ENCODE results near the gene HNRNPH1. TPM values are rescaled to one million over a fixed set of nuclear protein-coding genes. Genes with fewer than 3 reads are reported as not detected.

HNRNPH1 gene
- total RNA-seq, 5 donors from 2014 or later (not counting 1 experiment from before 2014, with no cell fraction given), result 1,278 to 2,165 (median 1,301) TPM

GRCh38 chr5:179613460-179614071 is 9.9 kb downstream of the HNRNPH1 start:
- H3K9me3 ChIP-seq, result no peaks in the 10 kb centered on the region
- H3K27ac Mint-ChIP-seq, result peak overlapping the region; percentile 58 to 61
- ChIA-PET POLR2A (interaction anchor here (0.5 to 3.2 kb wide), 9 partner anchors 8 to 976 kb away, joined by 3 to 19 read pairs (median 4); partner anchors contain the start of gene HNRNPH1 (in 1 of the 2)), CTCF (interaction anchor here in 1 of 2 donors (0.9 to 1.8 kb wide), 3 partner anchors 10 to 190 kb away, joined by 3 to 4 read pairs (median 3); partner anchors contain the start of gene HNRNPH1)
- H3K27ac ChIP-seq (ENCODE audit: low read length), result no peak overlapping the region
- peaks cover 76% of the 10 kb centered on the region for H3K36me3 Mint-ChIP-seq
- ATAC-seq (replicated peaks in 1 of 4) (peak in 1 of 4 experiments; percentile 7), DNase-seq (peak in 5 of 35 experiments; percentile 13 to 35 (median 24))
- H3K27me3 ChIP-seq (replicated peaks in 1 of 2; ENCODE audit: control insufficient read depth in 2 of 2, extremely low read depth in 1 of 2, insufficient read depth in 2 of 2, low read length in 1 of 2), result no peaks in the 10 kb centered on the region
- H3K4me1 Mint-ChIP-seq, result peaks cover 77 to 86% (median 79%) of the 10 kb centered on the region in 3 donors
- H3K27me3 Mint-ChIP-seq, result no peaks in the 10 kb centered on the region
- peaks cover 9 to 93% of the 10 kb centered on the region in 2 donors for H3K36me3 ChIP-seq (ENCODE audit: control insufficient read depth in 2 of 2, extremely low read depth in 1 of 2, insufficient read depth in 1 of 2, low read length in 1 of 2)
- no peak overlapping the region for H3K4me3 Mint-ChIP-seq
- peaks cover 11 to 29% of the 10 kb centered on the region in 2 experiments for H3K4me1 ChIP-seq (ENCODE audit: control insufficient read depth in 1 of 2, extremely low read depth in 1 of 2, insufficient read depth in 2 of 2, low read length in 2 of 2)
- H3K4me3 ChIP-seq (ENCODE audit: control insufficient read depth in 1 of 2, extremely low read depth in 1 of 2, low read length in 1 of 2), result no peak overlapping the region
- 45% methylated on average over 3 of the region's 8 CpGs for WGBS (ENCODE audit: insufficient coverage)
- no peaks in the 10 kb centered on the region for H3K9me3 Mint-ChIP-seq

GRCh38 chr5:179612577-179613459 is 10.7 kb downstream of the HNRNPH1 start:
- Histone ChIP-seq H3K4me1 (ENCODE audit: control insufficient read depth in 1 of 2, extremely low read depth in 1 of 2, insufficient read depth in 2 of 2, low read length in 2 of 2) (peaks cover 18 to 30% of the 10 kb centered on the region in 2 experiments), H3K27ac (ENCODE audit: low read length) (no peak overlapping the region), H3K36me3 (ENCODE audit: control insufficient read depth in 2 of 2, extremely low read depth in 1 of 2, insufficient read depth in 1 of 2, low read length in 1 of 2) (peaks cover 9 to 86% of the 10 kb centered on the region in 2 donors), H3K9me3 (no peaks in the 10 kb centered on the region), H3K27me3 (replicated peaks in 1 of 2; ENCODE audit: control insufficient read depth in 2 of 2, extremely low read depth in 1 of 2, insufficient read depth in 2 of 2, low read length in 1 of 2) (no peaks in the 10 kb centered on the region), H3K4me3 (ENCODE audit: control insufficient read depth in 1 of 2, extremely low read depth in 1 of 2, low read length in 1 of 2) (no peak overlapping the region)
- ChIA-PET POLR2A (interaction anchor here (0.6 to 3.2 kb wide), 10 partner anchors 9 to 145 kb away, joined by 3 to 19 read pairs (median 4); partner anchors contain the start of gene HNRNPH1 (in 1 of the 2)), CTCF (interaction anchor here in 1 of 2 donors (0.9 to 1.1 kb wide), 2 partner anchors 12 to 191 kb away, joined by 3 read pairs; no protein-coding TSS in a partner anchor)
- Mint-ChIP-seq H3K4me3 (no peak overlapping the region), H3K36me3 (peaks cover 75% of the 10 kb centered on the region), H3K9me3 (no peaks in the 10 kb centered on the region), H3K27ac (peak overlapping the region; percentile 58 to 61), H3K4me1 (peaks cover 79 to 86% (median 80%) of the 10 kb centered on the region in 3 donors), H3K27me3 (no peaks in the 10 kb centered on the region)
- WGBS (ENCODE audit: insufficient coverage), result 89% methylated on average over 17 of the region's 21 CpGs
- ATAC-seq (replicated peaks in 1 of 4) (no peak), DNase-seq (no peak)

- Histone ChIP-seq H3K9me3 (no peaks in the 10 kb centered on the region), H3K4me3 (ENCODE audit: control insufficient read depth in 1 of 2, extremely low read depth in 1 of 2, low read length in 1 of 2) (no peak overlapping the region), H3K36me3 (ENCODE audit: control insufficient read depth in 2 of 2, extremely low read depth in 1 of 2, insufficient read depth in 1 of 2, low read length in 1 of 2) (peaks cover 9 to 85% of the 10 kb centered on the region in 2 donors), H3K4me1 (ENCODE audit: control insufficient read depth in 1 of 2, extremely low read depth in 1 of 2, insufficient read depth in 2 of 2, low read length in 2 of 2) (peaks cover 18 to 35% of the 10 kb centered on the region in 2 experiments), H3K27ac (ENCODE audit: low read length) (no peak overlapping the region), H3K27me3 (replicated peaks in 1 of 2; ENCODE audit: control insufficient read depth in 2 of 2, extremely low read depth in 1 of 2, insufficient read depth in 2 of 2, low read length in 1 of 2) (no peaks in the 10 kb centered on the region)
- peaks cover 65 to 75% (median 69%) of the 10 kb centered on the region in 3 donors for H3K4me1 Mint-ChIP-seq
- H3K4me3 Mint-ChIP-seq, result no peak overlapping the region
- peak overlapping the region in 1 of 2 donors; percentile 40 for H3K27ac Mint-ChIP-seq
- peaks cover 61% of the 10 kb centered on the region for H3K36me3 Mint-ChIP-seq
- ChIA-PET CTCF (no interaction called here), POLR2A (interaction anchor here (0.6 to 2.0 kb wide), 4 partner anchors 9 to 78 kb away, joined by 3 to 8 read pairs (median 4); partner anchors contain the start of gene HNRNPH1 (in 1 of the 2))
- no peak for ATAC-seq (replicated peaks in 1 of 4)
- no peaks in the 10 kb centered on the region for H3K9me3 Mint-ChIP-seq
- no peak for DNase-seq
- H3K27me3 Mint-ChIP-seq, result no peaks in the 10 kb centered on the region
These were observed 12.6 kb downstream of the HNRNPH1 start for GRCh38 chr5:179610903-179611265.

GRCh38 chr5:179610109-179610902 is 13.2 kb downstream of the HNRNPH1 start:
- Histone ChIP-seq H3K4me3 (ENCODE audit: control insufficient read depth in 1 of 2, extremely low read depth in 1 of 2, low read length in 1 of 2) (no peak overlapping the region), H3K9me3 (no peaks in the 10 kb centered on the region), H3K27me3 (replicated peaks in 1 of 2; ENCODE audit: control insufficient read depth in 2 of 2, extremely low read depth in 1 of 2, insufficient read depth in 2 of 2, low read length in 1 of 2) (no peaks in the 10 kb centered on the region), H3K27ac (ENCODE audit: low read length) (no peak overlapping the region), H3K36me3 (ENCODE audit: control insufficient read depth in 2 of 2, extremely low read depth in 1 of 2, insufficient read depth in 1 of 2, low read length in 1 of 2) (peaks cover 9 to 83% of the 10 kb centered on the region in 2 donors), H3K4me1 (ENCODE audit: control insufficient read depth in 1 of 2, extremely low read depth in 1 of 2, insufficient read depth in 2 of 2, low read length in 2 of 2) (peaks cover 18 to 35% of the 10 kb centered on the region in 2 experiments)
- Mint-ChIP-seq H3K27ac (peak overlapping the region; percentile 18 to 40), H3K4me1 (peaks cover 61 to 75% (median 64%) of the 10 kb centered on the region in 3 donors), H3K9me3 (no peaks in the 10 kb centered on the region), H3K4me3 (peak overlapping the region in 1 of 3 donors; percentile 60), H3K36me3 (peaks cover 63% of the 10 kb centered on the region), H3K27me3 (no peaks in the 10 kb centered on the region)
- POLR2A ChIA-PET, result interaction anchor here (0.9 to 2.0 kb wide), 3 partner anchors 10 to 13 kb away, joined by 3 to 8 read pairs (median 5); partner anchors contain the start of gene HNRNPH1 (in 1 of the 2)
- 92% methylated on average over 19 of the region's 23 CpGs for WGBS (ENCODE audit: insufficient coverage)
- DNase-seq (no peak), ATAC-seq (replicated peaks in 1 of 4) (no peak)
- CTCF ChIA-PET, result no interaction called here

DNA sequence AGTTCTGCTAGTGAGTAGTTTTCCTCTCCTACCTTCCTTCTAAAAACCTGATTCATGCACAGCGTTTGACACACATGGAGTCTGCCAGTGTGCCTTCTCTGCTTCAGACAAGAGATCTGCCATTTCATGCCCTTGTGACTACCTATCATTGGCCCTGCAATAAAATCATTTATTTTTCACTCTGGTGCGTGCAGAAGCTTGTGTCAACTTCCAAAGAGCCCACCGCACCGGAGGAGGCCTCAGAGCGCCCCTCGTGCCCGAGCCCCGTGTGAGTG is 13.7 kb downstream of the HNRNPH1 start:
- Mint-ChIP-seq H3K4me3 (peak overlapping the region in 1 of 3 donors; percentile 60), H3K27me3 (no peaks in the 10 kb centered on the region), H3K9me3 (no peaks in the 10 kb centered on the region), H3K27ac (peak overlapping the region; percentile 5 to 12), H3K36me3 (peaks cover 60% of the 10 kb centered on the region), H3K4me1 (peaks cover 56 to 73% (median 63%) of the 10 kb centered on the region in 3 donors)
- WGBS (ENCODE audit: insufficient coverage), result 93% methylated on average over 8 of the region's 8 CpGs
- Histone ChIP-seq H3K4me3 (ENCODE audit: control insufficient read depth in 1 of 2, extremely low read depth in 1 of 2, low read length in 1 of 2) (no peak overlapping the region), H3K4me1 (ENCODE audit: control insufficient read depth in 1 of 2, extremely low read depth in 1 of 2, insufficient read depth in 2 of 2, low read length in 2 of 2) (peaks cover 18 to 35% of the 10 kb centered on the region in 2 experiments), H3K27me3 (replicated peaks in 1 of 2; ENCODE audit: control insufficient read depth in 2 of 2, extremely low read depth in 1 of 2, insufficient read depth in 2 of 2, low read length in 1 of 2) (no peaks in the 10 kb centered on the region), H3K36me3 (ENCODE audit: control insufficient read depth in 2 of 2, extremely low read depth in 1 of 2, insufficient read depth in 1 of 2, low read length in 1 of 2) (peaks cover 12 to 78% of the 10 kb centered on the region in 2 donors), H3K9me3 (no peaks in the 10 kb centered on the region), H3K27ac (ENCODE audit: low read length) (no peak overlapping the region)
- no peak for ATAC-seq (replicated peaks in 1 of 4)
- CTCF ChIA-PET, result no interaction called here
- POLR2A ChIA-PET, result no interaction called here
- DNase-seq, result no peak

All from T-cell (primary cell).